NCI-H2081 (cell line): ENCODE data around the gene CCDC78.

Experiments used
- DNase-seq, 2 experiments: peaks; one replicate each; lab custom pipeline; 2025; lab: John Stamatoyannopoulos, UW

Gene CCDC78

GRCh38 chr16:726438-727290 is at the start of gene CCDC78, which contains the start of gene HAGHL:
CCDC78 (minus strand) TSS chr16:726443; CDS start chr16:726367, 76 bp downstream.
HAGHL (plus strand) TSS chr16:727106; CDS start chr16:727510, 404 bp downstream.
- peak in 1 of 2 experiments; percentile 33 for DNase-seq

GRCh38 chr16:775236-775796 is 49.1 kb upstream of the CCDC78 start:
- no peak for DNase-seq

- DNase-seq: no peak
Measured at GRCh38 chr16:774086-775001, 48.1 kb upstream of the CCDC78 start.

DNA sequence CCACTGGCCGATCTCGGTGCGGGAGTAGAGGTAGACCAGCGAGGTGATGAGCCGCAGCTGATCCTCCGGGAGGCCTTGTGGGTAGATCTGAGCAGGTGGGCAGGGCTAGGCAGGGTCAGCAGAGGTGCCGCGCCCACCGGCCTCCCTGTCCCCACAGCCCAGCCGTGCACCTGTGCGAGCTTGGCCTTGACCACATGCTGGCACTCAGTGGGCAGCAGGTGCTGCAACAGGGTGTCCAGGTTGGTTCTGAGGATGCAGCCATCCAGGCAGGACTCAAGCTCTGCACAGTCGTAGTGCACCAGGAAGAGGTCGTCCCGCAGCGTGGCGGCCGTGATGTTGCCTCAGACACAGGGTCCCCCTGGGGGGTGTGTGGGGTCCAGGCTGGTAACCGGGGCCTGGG is 46.7 kb upstream of the CCDC78 start:
- DNase-seq: no peak

DNA sequence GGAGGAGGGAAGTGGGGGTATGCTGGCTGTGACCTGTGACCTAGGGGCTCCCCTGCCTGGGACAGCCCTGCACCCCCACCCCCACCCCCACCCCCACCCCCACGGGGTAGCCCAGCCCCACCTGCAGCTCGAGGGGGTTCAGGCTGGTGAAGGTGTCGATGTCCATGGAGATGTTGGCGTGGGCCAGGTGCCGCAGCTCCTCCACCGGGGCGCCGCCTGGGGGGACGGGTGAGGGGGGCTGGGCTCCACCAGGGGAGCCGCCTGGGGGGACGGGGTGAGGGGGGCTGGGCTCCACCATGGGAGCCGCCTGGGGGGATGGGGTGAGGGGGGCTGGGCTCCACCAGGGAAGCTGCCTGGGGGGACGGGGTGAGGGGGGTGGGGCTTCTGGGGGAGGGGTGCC is 44.2 kb upstream of the CCDC78 start:
- no peak for DNase-seq

DNA sequence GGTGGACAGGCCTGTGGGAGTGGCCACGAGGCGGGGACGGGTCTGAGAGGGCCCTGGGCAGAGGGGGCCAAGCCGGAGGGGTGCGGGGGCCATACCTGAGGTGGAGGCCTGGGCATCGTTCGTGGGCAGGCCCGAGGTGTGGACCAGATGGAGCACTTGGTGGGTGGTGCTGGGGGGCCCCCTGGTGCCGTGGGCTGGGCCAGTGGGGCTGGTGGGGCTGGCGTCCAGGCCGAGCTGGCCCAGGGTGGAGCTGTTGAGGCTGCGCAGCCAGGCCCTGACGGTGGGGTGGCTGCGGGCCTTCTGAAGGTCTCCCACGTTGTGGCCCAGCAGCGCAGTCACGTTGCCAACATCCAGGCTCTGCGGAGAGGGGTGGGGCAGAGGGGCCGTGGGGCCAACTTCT is 43.7 kb upstream of the CCDC78 start:
- DNase-seq: no peak

- no peak for DNase-seq
Measured at GRCh38 chr16:769184-769784, 43.0 kb upstream of the CCDC78 start.

GRCh38 chr16:768428-768827 is 42.2 kb upstream of the CCDC78 start:
- DNase-seq: no peak

GRCh38 chr16:767743-768235 is 41.5 kb upstream of the CCDC78 start:
- no peak for DNase-seq

DNA sequence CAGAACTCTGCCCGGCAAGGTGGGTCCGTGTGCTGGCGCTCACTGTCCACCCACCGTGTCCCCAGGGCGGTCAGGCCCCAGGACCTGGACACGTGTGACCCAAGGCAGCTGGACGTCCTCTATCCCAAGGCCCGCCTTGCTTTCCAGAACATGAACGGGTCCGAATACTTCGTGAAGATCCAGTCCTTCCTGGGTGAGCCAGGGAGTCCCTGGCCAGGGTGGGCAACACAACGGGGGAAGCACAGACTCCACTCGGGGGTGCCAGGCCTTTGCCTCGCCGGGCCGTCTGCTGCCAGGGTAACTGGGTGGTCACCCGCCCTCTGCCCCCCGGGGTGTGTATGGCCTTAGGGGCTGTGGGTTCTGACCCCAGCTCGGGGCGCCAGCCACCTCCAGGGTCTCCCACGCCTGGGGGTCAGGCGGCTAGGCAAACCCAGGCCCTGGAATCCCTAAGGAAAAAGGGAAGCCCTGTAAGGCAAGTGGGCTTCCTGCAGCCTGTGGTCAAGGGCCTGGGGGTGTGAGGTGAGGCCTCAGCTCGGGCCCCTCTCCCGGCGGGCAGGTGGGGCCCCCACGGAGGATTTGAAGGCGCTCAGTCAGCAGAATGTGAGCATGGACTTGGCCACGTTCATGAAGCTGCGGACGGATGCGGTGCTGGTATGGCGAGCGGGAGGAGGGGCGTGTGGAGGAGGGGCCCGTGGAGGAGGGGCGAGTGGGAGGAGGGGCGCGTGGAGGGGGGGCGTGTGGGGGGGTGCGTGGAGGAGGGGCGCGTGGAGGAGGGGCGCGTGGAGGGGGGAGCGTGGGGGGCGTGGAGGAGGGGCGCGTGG is 40.8 kb upstream of the CCDC78 start:
- no peak for DNase-seq

GRCh38 chr16:766008-766819 is 40.0 kb upstream of the CCDC78 start:
- no peak for DNase-seq

DNA sequence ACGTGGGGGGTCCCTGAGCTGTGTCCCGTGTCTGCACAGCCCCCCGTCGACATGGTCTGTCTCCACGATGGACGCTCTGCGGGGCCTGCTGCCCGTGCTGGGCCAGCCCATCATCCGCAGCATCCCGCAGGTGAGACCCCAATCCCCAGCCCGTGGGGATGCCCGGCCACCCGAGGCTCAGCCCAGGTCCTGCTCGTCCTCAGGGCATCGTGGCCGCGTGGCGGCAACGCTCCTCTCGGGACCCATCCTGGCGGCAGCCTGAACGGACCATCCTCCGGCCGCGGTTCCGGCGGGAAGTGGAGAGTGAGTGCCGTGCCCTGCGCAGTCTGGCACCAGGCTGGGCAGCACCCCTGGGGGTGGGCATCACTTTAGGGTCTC is 39.2 kb upstream of the CCDC78 start:
- DNase-seq: no peak

DNA sequence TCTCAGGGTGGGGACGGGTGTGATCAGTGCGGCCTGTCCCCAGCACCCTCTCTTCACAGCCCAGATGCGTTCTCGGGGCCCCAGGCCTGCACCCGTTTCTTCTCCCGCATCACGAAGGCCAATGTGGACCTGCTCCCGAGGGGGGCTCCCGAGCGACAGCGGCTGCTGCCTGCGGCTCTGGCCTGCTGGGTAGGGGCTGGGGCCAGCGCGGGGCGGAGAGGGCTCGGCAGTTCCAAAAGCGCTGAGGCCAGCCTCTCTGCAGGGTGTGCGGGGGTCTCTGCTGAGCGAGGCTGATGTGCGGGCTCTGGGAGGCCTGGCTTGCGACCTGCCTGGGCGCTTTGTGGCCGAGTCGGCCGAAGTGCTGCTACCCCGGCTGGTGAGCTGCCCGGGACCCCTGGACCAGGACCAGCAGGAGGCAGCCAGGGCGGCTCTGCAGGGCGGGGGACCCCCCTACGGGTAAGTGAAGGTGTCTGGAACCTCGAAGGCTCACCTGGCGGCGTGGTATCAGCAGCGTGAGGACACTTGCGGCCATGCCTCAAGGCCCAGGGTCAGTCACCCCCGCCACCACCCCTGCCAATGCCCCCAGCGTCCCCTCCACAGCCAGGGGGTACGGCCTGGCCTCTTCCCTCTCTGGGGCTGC is 38.7 kb upstream of the CCDC78 start:
- DNase-seq: no peak

GRCh38 chr16:764184-764750 is 38.0 kb upstream of the CCDC78 start:
- no peak for DNase-seq

DNA sequence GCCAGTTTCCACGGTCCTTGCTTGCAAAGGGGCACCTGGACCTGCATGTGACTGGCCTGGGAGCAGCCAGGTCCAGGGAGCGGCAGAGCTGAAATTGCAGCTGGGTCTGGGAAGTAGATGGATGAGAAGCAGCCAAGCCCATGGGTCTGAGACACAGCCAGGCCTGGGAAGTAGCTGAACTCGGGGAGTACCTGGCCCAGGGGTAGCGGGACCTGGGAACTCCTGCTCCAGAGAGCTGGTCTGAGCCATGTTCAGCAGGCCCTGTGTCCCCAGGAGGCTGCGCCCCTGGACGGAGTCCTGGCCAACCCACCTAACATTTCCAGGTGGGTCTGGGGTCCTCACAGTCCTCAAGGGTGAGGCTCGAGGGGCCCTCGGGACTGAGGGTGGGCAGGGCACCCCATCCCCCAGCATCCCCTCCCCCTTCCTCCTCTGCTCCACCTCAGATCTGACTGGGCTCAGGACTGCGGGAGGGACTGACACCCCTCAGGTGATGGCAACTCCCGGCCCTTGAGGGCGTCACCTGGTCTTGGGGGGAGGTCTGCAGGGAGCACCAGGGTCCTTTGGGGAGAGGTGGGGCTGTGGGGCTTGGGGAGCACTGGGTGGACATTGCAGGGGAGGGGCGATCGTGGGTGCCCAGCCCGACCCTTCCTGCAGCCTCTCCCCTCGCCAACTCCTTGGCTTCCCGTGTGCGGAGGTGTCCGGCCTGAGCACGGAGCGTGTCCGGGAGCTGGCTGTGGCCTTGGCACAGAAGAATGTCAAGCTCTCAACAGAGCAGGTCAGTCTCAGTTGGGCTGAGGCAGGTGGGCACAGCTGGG is 37.3 kb upstream of the CCDC78 start:
- DNase-seq: no peak

DNA sequence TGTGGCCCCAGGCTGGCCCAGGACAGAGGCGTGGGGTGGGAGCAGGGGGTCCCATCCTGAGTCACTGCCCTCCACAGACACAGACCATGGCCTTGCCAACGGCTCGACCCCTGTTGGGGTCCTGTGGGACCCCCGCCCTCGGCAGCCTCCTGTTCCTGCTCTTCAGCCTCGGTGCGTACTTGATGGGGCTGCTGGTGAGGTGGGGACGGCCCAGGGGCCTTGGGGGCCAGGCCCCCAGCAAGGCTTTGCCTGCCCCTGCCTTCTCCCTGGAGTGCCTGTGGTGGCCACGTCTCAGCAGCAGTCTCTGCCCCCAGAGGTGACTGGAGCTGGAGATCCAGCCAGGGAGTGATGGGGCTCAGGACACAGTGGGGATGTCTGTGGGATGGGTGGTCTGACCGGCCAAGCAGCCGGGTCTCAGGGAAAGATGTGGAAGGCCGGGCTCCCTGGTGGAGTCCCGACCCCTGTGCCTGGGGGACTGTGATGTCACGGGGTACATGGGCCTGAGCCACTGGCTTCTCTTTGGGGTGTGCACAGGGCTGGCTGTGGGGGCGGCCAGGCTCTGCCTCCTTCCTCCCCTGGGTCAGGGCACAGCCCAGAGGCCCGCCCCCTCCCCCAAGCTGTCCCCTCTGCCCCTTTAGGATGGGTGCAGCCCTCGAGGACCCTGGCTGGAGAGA is 36.5 kb upstream of the CCDC78 start:
- no peak for DNase-seq

- DNase-seq: no peak
Measured at GRCh38 chr16:761625-762513, 35.6 kb upstream of the CCDC78 start.
